HepG2 (cell line): ENCODE results near the gene TLCD1. TPM values are rescaled to one million over a fixed set of nuclear protein-coding genes. Genes with fewer than 3 reads are reported as not detected.

Source experiments
- ARNT2 ChIP-seq: sonication (generic); formaldehyde crosslinking; IDR thresholded peaks from 2 replicates; pipeline ENCODE4 v1.8.0; 2022; ENCODE audit warnings: mild to moderate bottlenecking, low read depth, missing genetic modification reagents, moderate library complexity
- FOXK1 ChIP-seq: sonication (generic); formaldehyde crosslinking; IDR thresholded peaks from 2 replicates; pipeline ENCODE4 v1.4.0; 2020; ENCODE audit warnings: low read depth, missing genetic modification reagents, borderline replicate concordance
- HHEX ChIP-seq: IDR thresholded peaks from 2 replicates; pipeline ENCODE4 v1.6.1; 2016; ENCODE audit warnings: control low read depth
- IKZF4 ChIP-seq: sonication (generic); formaldehyde crosslinking; IDR thresholded peaks from 2 replicates; pipeline ENCODE4 v1.5.1; 2020; ENCODE audit warnings: borderline replicate concordance, mild to moderate bottlenecking, low read depth, missing genetic modification reagents; ENCODE audit errors: not compliant biosample characterization
- MIER2 ChIP-seq: IDR thresholded peaks from 2 replicates; pipeline ENCODE4 v1.6.1; 2016; ENCODE audit warnings: missing biosample characterization, missing genetic modification reagents
- MLXIP ChIP-seq: sonication (generic); formaldehyde crosslinking; IDR thresholded peaks from 2 replicates; pipeline ENCODE4 v1.9.0; 2021; ENCODE audit warnings: missing genetic modification reagents, borderline replicate concordance
- NFE2 ChIP-seq: sonication (generic); formaldehyde crosslinking; IDR thresholded peaks from 2 replicates; pipeline ENCODE4 v1.4.0; 2020; ENCODE audit warnings: missing genetic modification reagents
- NONO ChIP-seq, 2 experiments: fragments of 450-650 bp in 1 of 2; sonication (generic) in 1 of 2; formaldehyde crosslinking in 1 of 2; IDR thresholded peaks in 1 of 2; conservative IDR thresholded peaks in 1 of 2; 2 replicates each; pipeline versions ENCODE4 v1.6.1 to v1.8.0; 2017 to 2022; ENCODE audit warnings: mild to moderate bottlenecking in 1 of 2, missing genetic modification reagents in 1 of 2, moderate library complexity in 1 of 2
- NPAS2 ChIP-seq: sonication (generic); formaldehyde crosslinking; IDR thresholded peaks from 2 replicates; pipeline ENCODE4 v1.8.0; 2022; ENCODE audit warnings: mild to moderate bottlenecking, missing genetic modification reagents, borderline replicate concordance
- SALL1 ChIP-seq: sonication (generic); formaldehyde crosslinking; IDR thresholded peaks from 2 replicates; pipeline ENCODE4 v1.8.0; 2022; ENCODE audit warnings: mild to moderate bottlenecking, missing genetic modification reagents
- SSRP1 ChIP-seq: IDR thresholded peaks from 2 replicates; pipeline ENCODE4 v1.6.1; 2016; ENCODE audit warnings: control low read depth
- ZIK1 ChIP-seq: sonication (generic); formaldehyde crosslinking; IDR thresholded peaks from 2 replicates; pipeline ENCODE4 v1.5.0; 2020; ENCODE audit warnings: mild to moderate bottlenecking, low read depth, missing genetic modification reagents, borderline replicate concordance
- ZKSCAN5 ChIP-seq: sonication (generic); formaldehyde crosslinking; IDR thresholded peaks from 2 replicates; pipeline ENCODE4 v1.5.1; 2020; ENCODE audit warnings: mild to moderate bottlenecking, missing genetic modification reagents
- ZNF296 ChIP-seq: sonication (generic); formaldehyde crosslinking; conservative IDR thresholded peaks from 2 replicates; pipeline ENCODE4 v1.5.0; 2020; ENCODE audit warnings: mild to moderate bottlenecking, missing genetic modification reagents
- ZNF354B ChIP-seq: sonication (generic); formaldehyde crosslinking; IDR thresholded peaks from 2 replicates; pipeline ENCODE4 v1.8.0; 2022; ENCODE audit warnings: mild to moderate bottlenecking, missing genetic modification reagents
- ZSCAN30 ChIP-seq: sonication (generic); formaldehyde crosslinking; IDR thresholded peaks from 2 replicates; pipeline ENCODE4 v1.5.0; 2020; ENCODE audit warnings: mild to moderate bottlenecking, missing genetic modification reagents
- polyA plus RNA-seq, 8 experiments: library from polyadenylated mRNA; depleted of rRNA in 3 of 8; stranded (reverse) in 7 of 8; unstranded in 1 of 8; fragments of >200 nt; fragmentation: Illumina TruSeq in 4 of 8; extraction: Trizol in 4 of 8; gene quantifications; 2 replicates each; pipeline versions ENCODE4 v1.2.1 to v1.2.3, GENCODE V29; 2011 to 2016; ENCODE audit warnings: low read depth in 4 of 8, missing spikeins in 1 of 8, mixed read lengths in 1 of 8; ENCODE audit not compliant: insufficient read depth in 1 of 8
- total RNA-seq, 5 experiments: library from RNA; depleted of rRNA; stranded (reverse); fragments of >200 nt; fragmentation: Illumina TruSeq; extraction: Trizol; gene quantifications; 2 replicates each; pipeline ENCODE4 v1.2.3, GENCODE V29; 2016; ENCODE audit warnings: low read depth in 1 of 5
- TF ChIP-seq, protein P1 (sequence below): IDR thresholded peaks from 2 replicates; pipeline ENCODE4 v1.6.1; 2016; ENCODE audit warnings: control low read depth
- TF ChIP-seq, protein P2 (sequence below): sonication (generic); formaldehyde crosslinking; IDR thresholded peaks from 2 replicates; pipeline ENCODE4 v1.9.0; 2021; ENCODE audit warnings: missing genetic modification reagents, borderline replicate concordance
- TF ChIP-seq, protein P3 (sequence below): sonication (generic); formaldehyde crosslinking; IDR thresholded peaks from 2 replicates; pipeline ENCODE4 v1.4.0; 2020; ENCODE audit warnings: mild to moderate bottlenecking, missing genetic modification reagents
- TF ChIP-seq, protein P4 (sequence below): sonication (generic); formaldehyde crosslinking; IDR thresholded peaks from 2 replicates; pipeline ENCODE4 v1.4.0; 2020; ENCODE audit warnings: missing genetic modification reagents

Gene TLCD1
- total and polyA plus RNA-seq, 2 of the 13 experiments (the other 11 are each of a cell fraction or from before 2014, with no cell fraction given): 14.9 to 19.6 TPM

DNA sequence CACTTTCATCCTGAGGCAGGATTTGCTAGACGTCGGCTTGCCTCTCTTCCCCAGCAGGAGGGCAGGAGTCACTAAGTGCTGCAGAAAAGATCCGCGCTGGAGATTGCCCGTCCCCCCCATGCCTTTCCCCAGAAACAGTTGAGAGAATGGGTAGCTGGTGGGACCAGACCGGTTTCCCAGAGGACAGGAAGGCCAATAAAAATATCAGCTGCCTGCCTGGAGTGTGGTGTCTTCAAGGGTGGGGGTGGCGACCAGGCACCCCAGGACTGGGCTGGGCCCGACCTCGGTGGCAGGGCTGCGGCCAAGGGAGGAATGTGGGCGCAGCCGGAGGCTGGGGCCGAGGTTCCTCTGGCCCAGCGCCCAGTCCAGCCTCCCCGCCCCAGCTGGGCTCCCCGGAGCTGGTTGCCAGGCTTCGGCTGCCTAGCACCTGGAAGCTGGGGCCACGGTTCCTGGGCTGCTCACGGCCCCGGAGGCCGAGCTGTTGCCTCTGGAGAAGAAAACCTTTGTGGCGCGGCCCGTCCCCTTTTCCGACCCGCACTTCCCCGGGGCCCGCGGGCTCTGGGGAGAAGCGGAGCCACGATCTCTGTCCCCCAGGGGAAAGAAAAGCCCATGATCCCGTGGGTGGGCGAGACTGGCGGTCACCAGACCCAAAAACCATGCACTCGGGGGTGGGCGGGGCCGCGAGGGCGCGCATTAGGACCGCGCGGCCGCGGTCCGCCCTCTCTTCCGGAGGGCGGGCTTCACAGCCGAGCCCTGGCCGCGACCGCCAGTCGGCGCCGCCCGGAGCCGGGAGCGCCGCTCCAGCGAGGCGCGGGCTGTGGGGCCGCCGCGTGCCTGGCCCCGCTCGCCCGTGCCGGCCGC lies 17.4 kb upstream of the TLCD1 start, which contains the start of gene TRAF4 (continued):
- TF ChIP-seq MLXIP (CRISPR knock-in tag) (no peak), SALL1 (CRISPR knock-in tag) (no peak; the same call in 1 of the 2 replicates), ZSCAN30 (CRISPR knock-in tag) (no peak), NFE2 (CRISPR knock-in tag) (no peak), SSRP1 (no peak), HHEX (CRISPR knock-in tag) (no peak), ARNT2 (CRISPR knock-in tag) (peak; percentile 59; the same call in 1 of the 2 replicates), MIER2 (no peak), ZKSCAN5 (no peak), ZIK1 (CRISPR knock-in tag) (no peak; the same call in 1 of the 2 replicates), ZNF296 (CRISPR knock-in tag) (no peak; the same call in 1 of the 2 replicates), NPAS2 (no peak), NONO (IDR thresholded peaks at IDR 0.05) (no peak), NONO (CRISPR knock-in tag; conservative IDR thresholded peaks at IDR 0.05) (0 out of 2 replicates have a peak, but pooled peaks have one; percentile 32), IKZF4 (CRISPR knock-in tag) (peak; percentile 60), ZNF354B (no peak), FOXK1 (CRISPR knock-in tag) (no peak)
- TF ChIP-seq, protein P1, sequence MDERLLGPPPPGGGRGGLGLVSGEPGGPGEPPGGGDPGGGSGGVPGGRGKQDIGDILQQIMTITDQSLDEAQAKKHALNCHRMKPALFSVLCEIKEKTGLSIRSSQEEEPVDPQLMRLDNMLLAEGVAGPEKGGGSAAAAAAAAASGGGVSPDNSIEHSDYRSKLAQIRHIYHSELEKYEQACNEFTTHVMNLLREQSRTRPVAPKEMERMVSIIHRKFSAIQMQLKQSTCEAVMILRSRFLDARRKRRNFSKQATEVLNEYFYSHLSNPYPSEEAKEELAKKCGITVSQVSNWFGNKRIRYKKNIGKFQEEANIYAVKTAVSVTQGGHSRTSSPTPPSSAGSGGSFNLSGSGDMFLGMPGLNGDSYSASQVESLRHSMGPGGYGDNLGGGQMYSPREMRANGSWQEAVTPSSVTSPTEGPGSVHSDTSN (CRISPR knock-in tag): no peak
- TF ChIP-seq, protein P2, sequence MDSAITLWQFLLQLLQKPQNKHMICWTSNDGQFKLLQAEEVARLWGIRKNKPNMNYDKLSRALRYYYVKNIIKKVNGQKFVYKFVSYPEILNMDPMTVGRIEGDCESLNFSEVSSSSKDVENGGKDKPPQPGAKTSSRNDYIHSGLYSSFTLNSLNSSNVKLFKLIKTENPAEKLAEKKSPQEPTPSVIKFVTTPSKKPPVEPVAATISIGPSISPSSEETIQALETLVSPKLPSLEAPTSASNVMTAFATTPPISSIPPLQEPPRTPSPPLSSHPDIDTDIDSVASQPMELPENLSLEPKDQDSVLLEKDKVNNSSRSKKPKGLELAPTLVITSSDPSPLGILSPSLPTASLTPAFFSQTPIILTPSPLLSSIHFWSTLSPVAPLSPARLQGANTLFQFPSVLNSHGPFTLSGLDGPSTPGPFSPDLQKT: no peak
- TF ChIP-seq, protein P3, sequence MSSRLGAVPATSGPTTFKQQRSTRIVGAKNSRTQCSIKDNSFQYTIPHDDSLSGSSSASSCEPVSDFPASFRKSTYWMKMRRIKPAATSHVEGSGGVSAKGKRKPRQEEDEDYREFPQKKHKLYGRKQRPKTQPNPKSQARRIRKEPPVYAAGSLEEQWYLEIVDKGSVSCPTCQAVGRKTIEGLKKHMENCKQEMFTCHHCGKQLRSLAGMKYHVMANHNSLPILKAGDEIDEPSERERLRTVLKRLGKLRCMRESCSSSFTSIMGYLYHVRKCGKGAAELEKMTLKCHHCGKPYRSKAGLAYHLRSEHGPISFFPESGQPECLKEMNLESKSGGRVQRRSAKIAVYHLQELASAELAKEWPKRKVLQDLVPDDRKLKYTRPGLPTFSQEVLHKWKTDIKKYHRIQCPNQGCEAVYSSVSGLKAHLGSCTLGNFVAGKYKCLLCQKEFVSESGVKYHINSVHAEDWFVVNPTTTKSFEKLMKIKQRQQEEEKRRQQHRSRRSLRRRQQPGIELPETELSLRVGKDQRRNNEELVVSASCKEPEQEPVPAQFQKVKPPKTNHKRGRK (CRISPR knock-in tag): no peak
- TF ChIP-seq, protein P4, sequence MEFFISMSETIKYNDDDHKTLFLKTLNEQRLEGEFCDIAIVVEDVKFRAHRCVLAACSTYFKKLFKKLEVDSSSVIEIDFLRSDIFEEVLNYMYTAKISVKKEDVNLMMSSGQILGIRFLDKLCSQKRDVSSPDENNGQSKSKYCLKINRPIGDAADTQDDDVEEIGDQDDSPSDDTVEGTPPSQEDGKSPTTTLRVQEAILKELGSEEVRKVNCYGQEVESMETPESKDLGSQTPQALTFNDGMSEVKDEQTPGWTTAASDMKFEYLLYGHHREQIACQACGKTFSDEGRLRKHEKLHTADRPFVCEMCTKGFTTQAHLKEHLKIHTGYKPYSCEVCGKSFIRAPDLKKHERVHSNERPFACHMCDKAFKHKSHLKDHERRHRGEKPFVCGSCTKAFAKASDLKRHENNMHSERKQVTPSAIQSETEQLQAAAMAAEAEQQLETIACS (CRISPR knock-in tag): peak; percentile 70
